T-helper 1 cell (primary cell): ENCODE measurements around the gene FAM72D.
"Not testable (repeated sequence)": the region's sequence is repeated elsewhere in the genome, so short reads cannot be mapped to it uniquely, and the experiment has no call there.

Experiments used
- DNase-seq, 5 donors: peaks; one replicate each; pipeline ENCODE4 v3.0.0-alpha.2; 2012 to 2020
- total RNA-seq, 4 donors: gene quantifications; one replicate each; lab custom pipeline; 2026; lab: John Stamatoyannopoulos, UW

Gene FAM72D
- 0 to 0.15 (median 0) reads per million in 4 donors for total RNA-seq

DNA sequence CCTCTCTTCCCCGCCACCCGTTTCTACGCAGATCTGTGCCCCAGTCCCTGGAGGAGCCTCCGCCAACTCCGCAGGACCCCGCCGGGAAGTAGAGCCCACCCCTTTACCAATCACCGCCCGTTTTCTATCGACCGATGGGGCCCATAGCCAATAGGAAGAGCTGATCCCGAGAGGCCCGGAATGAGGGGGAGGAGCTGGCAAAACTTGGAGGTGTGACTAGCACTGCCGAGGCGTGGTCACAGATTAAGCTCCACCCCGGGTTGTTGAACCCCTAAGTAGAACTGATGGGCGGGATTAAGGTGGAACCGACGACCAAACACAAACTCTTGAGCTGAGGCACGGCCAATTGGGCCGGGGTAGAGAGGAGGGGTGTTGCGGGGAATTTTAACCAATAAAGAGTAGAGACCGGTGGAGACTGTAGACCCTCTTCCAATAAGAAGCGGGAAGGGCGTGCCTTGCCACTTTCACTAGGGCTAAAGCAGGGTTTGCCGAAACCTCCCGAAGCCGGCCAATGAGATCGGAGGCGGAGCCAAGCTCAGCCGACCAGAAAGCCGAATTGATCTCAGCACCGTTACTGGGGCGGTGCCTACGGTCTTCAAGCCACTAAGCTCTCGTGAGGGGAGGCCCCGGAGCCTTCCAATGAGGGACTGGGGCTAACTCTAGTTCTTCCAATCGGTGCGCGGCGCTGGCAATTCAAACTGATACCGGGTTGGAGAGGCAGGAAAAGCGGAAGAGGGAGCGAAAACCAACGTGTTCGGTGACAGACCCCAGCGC, at the start of gene FAM72D, which contains the start of gene SRGAP2B:
Gene FAM72D (plus strand): TSS at position 691 of the 774 bp plus-strand sequence. CDS start 874 bp downstream, outside the sequence.
Gene SRGAP2B (minus strand): TSS at position 45 of the 774 bp plus-strand sequence. CDS start 2,427 bp downstream, outside the sequence.
- DNase-seq = not testable (repeated sequence)

DNA sequence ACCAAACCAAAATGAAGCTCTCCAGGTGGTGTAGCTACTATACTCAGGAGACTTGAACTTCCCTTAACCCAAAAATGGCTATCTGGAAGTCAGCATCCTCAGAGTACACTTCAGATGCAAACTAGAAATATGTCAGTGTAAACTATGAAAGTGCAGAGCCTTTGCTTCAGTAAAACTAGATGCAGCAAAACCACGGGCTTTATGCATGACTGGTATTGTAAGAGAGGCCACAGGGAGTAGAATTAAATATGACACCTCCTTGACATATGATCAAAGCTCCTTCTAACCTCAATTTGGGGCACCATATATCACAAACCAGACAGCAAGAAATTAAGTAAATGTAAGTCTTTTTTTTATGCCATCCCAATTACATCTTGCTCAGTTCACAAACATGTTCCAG, 48.2 kb upstream of the FAM72D start:
- DNase-seq = not testable (repeated sequence)

DNA sequence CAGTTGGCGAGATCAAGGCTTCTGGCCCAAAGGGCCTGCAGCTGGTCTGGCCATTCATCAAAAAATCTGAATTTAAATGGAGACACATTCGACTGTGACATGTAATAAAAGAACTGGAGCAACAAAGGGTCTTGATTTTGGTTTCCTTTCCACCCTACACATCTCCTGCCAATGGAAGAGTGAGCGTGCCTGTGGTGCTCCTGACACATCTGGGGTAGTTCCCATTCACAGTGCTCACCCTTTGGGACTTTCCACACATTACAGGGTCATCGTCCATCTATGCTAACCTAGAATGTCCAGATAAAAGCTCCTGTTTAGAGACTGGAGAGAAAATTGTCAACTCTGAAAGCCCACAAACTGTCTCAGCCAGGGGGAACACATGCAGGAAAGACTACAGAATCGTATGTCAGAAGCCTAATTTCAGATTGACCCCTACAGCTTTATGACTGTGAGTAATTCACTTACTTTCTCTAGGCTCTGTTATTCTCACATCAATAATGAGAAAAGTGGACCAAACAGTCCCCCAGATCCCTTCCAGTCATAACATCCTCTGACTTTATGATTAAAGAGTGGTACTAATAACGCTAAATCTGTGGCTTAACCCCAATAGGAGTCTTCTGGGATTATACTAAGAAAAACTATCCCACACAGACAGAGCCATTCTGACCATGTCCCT, 47.5 kb upstream of the FAM72D start:
- DNase-seq = not testable (repeated sequence)

DNA sequence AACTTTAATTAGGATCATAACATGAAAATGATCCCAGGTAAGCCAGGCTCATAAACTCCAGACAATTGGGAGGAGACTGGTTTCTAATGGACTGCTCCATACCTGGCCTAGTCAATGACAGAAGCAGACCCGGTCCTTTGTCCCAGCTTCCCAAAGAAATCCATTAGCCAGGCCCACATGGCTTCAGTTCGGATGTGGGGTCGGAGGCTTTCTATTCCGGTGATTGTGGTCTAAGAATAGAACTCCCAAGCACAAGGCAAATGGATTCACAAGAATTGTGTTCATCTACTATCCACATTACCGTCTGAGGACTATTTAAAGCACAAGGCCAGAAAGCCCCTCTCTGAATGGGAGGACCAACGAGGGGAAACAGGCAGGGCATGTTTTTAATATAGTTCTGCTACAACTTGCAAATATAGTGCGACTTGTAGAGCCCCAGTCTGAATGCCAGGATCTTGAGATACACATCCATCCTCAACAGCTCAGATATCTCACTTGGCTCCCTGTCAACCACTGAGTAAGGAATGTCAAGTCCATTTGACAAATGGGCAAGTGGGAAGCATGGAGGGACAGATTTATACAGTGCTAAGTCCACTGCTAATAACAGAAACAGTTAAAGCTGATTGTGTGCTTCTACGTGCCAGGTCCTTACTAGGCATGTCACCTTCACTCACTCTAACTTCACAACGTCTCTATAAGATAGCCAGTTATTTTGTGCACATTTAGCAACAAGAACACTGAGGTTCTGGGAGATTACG, 43.6 kb upstream of the FAM72D start:
- DNase-seq = not testable (repeated sequence)

DNA sequence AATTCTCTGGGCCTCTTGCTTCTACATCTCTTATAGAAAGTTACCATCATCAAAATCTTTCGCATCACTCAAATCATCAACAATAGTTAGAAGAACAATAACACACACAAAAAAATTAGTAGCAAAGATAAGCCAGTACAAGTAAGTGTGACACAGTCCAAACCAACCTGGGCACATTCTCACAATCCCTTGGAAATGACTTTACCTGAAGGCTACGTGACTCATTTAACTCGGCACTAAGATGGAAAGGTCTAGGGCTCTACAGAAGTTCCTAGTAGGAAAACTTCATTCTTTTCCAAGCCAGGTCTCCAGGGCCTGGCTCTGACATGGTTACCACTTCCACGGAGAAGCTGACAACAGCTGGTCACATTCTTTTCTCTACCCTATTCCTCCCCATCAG, 42.3 kb upstream of the FAM72D start:
- DNase-seq = not testable (repeated sequence)

DNA sequence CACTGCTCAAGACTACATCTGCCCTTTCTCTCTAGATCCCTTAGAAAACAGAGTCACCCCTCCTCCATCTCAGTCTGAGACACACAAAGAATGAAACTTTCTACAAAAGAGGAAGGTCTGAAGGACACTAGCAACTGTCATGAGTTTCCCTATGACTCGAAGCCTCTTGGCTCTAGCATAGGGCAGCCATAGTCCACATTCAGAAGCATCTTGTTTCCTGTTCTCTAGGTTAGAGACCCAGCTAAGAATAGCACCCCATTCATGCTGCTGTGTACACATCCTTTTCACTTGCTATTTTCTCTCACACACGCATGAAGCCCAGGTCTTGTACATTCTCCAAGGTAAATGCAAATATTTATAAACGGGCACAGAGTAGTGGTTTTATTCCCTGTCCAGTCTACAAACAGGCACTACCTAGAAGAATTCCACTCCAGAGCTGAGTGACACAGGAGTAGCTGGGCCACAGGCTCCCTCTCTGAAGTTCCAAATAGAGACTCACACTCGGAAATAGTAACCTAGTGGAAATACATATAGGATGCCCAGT, 40.5 kb upstream of the FAM72D start:
- not testable (repeated sequence) for DNase-seq

DNA sequence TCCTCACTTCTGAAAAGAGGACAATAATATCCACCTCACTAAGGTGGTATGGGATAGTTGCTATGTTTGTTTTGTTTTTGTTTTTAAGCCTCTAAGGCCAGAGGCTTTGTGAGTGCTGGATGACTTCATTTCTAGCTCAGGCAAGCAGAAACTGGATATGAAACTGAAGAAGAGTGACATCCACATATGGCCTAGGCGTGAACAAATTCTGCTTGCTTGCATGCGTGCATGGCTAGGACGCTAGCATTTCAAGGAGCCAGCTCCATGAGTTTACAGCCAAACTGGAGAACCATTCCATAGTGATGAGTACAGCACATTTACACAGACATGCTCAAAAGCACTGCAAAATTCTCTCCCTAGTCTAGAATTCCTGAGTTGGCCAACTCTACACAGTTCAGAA, 37.6 kb upstream of the FAM72D start:
- DNase-seq = not testable (repeated sequence)

DNA sequence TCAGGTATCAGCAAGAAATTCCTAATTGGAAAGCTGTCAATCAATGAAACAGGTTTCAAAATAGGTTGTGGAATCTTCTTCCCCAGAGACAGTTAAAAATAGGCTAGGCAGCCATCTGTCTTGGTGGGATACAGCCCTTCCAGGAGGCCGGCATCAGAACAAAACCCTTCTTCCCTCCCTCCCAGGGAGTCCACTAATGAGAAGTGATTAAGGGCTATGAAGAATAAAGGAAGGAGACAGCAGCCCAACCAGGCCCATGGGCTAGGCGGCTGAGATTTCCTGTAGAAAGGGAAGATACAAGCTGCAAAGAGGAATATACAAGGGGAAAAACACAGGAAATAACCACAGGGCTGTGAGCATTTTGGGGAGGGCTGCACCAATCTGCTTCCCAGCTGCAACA, 32.5 kb upstream of the FAM72D start:
- DNase-seq = not testable (repeated sequence)

DNA sequence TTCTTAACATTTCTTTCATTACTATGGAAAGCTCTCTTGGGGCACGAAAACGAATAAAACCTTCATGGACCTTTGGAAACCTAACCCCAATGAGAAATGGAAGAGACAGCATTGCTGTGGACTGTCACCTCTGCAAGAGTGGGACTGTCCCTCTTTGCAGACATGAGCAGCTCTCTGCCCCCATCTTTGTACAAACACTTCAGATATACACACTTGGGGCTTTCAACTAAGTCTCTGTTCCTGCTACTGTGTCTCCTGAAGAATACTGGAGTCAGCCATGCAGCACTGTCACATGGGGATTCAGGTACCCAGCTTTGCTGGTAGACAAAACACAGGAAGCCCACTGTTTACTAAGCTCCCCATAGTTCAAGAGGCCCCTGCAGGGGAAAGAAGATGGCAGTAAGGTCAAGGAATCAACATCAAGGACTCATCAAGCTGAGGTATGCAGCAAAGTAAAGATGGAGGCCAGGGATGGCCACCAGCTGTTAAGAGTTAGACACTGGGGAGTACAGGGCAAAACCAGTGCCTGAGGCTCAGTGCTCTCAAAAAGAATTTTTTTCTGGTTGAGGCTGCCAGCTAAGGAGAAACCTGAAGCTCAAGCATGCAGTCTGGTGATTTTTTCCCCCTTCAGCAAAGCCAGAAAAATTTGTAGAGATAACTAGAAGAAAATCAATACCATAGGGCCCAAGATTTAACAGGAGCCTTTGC, 31.7 kb upstream of the FAM72D start:
- DNase-seq = not testable (repeated sequence)

DNA sequence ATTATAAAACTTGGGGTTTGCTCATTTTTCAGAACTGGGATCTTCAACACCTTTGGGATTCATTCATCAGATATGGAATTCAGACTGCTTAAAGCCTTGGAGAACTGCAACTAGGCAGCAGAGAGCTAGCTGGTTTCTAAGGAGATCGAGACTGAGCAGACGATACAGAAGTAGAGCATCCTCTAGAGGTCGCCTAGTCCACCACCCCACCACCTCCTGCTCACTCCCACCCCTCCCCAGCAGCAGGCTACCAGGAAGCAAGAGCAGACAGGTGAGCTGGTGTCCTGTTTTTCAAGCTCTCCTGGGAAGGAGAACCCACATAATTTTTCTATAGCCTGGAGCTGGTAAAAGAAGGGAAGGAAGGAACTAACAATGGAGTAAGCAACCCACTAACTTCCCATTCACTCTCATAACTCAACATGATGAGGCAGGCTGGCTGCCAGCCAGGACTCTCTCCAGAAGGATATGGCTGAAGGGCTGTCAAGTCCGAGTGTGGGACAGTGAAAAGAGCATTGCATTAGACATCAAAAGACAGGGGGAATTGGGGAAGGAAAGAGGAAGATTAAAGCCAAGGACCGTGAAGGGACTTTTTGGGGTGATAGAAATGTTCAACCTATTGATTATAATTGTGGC, 30.5 kb upstream of the FAM72D start:
- not testable (repeated sequence) for DNase-seq

DNA sequence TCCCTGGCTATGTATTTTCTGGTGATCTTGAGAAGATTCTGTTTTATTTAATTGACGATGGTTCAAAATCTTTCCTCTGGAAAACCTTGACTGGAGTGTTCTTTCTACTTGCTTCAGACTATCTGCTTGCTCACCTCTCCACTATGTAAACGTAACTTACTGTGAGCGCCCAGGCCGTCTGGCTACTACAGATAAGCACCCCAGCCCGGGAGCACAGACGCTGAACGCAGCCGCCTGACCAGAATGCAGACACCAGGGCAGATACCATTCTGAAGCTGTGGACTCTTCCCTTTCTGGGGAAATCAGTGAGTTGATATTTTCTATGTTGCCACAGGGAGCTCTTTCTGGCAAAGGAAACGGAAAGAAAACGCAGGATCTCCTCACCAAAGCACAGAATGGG, 29.3 kb upstream of the FAM72D start:
- DNase-seq = not testable (repeated sequence)

DNA sequence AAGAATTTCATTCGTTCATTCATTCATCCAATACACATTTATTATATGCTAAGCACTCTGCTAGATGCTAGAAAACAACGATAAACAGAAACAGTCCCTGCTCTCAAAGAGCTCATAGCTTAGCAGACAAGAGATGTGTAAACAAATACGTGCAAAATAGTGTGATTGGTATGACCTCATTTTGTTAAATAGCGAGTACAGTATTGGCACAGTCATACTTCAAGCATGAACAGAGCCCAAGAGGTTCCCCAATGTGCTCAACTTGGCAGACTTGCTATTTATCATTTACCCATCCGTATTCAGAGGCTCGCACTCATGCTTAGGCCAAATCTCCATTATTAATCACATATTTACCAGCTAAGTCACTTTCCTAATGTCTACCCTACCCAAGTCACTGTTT, 24.2 kb upstream of the FAM72D start:
- not testable (repeated sequence) for DNase-seq

DNA sequence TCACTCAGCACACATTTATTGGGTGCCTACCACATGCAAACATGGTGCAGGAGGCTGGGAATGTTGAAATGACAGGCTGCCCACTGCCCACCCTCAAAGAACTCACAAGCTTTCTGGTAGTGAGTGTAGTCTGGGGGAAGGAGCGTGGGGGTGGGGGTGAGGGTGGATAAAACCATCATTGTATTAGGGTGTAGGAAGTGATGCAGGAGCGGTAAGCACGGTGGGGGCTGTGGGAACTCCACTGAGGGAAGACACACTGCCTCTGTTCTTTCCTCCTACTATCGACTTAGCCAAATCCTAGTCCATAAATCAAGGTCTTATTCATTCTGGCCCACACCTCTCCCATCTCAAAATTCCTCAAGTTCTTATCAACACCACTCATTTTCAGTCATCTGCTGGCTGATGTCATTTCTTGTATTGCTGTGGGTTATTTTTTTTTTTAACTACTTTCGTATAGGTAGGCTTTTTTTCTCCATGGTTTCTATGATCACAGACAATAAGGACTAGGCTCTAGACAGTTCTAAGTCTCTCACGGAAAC, 21.7 kb upstream of the FAM72D start:
- not testable (repeated sequence) for DNase-seq

DNA sequence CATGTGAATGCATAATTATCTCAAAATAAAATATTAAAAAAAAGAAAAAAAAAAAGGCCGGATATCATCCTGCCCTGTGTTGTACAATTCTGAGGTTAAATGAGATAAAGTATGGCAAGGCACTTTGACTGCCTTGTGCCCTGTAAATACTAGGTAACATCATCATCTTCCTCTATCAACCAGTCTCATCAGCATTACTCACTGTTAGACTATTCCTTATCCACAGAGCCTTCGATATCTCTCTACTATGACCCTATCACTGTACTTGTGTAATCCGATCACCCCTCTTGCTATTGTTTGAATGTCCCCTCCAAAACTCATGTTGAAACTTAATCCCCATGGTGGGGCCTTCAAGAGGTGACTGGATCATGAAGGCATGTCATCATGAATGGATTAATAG, 18.9 kb upstream of the FAM72D start:
- not testable (repeated sequence) for DNase-seq

DNA sequence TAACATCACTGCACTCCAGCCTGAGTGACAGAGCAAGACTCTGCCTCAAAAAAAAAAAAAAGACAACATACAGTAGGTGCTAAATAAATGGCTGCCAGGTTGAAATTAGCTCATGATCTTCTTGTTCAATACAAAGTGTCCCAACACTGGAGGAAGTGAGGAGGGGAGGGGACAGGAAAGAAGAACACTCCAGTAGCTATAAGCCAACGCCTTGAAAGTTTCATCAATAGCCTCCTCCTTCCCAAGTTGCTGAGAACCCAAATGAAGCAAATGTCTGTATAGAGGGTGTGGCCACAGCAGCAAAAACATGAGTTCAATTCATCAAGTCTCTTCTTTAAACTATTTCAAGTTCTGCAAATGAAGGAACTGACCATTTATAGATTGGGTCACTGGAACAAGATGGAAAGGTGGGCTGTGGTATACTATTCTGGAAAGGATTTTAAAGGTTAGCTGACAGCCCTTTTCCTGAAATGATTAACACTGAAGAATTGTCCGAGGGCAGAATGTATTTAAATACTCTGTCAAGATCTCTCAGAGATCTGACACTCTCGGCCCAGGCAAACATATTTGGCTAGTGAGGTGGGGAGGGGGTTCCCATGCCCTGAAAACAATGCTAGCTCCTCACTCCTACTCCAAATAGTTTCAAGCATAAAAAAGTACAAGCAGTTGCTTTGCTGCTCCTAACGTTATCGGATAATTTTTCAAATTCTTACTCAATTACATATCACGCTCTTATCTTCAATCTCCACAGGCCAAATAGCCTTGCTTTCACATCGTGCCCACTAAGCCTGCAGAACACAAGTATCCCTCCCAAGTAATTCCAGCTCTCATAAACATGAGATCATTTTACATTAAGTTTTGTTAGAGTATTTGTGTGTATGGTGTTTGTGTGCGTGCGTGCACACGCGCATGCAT, 17.6 kb upstream of the FAM72D start:
- not testable (repeated sequence) for DNase-seq

DNA sequence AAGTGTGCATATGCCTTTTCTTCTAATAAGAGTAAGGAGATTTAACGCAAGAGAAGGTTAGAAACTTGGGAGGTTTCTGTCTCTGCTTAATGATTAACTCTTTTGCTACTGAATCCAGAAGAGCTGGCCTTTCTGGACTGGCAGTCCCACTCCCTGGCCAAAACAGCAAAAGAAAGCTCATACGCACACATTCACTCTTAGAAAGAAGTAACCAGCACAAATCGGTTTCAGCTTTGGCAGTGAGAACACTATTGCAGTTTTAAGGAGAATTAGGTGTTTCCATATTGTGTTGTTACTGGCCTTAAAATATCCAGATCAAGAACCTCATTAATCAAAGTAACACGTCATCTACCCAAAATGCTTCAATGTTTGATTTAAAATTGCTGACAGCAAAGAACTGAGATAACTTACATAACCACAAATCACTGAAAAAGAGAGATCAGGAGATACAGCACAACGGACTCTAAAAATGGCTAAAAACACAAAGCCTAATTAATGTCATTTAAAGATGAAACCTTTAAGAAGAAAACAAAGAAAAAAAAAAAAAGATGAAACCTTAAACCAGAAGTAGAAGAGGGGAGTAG, 16.9 kb upstream of the FAM72D start:
- not testable (repeated sequence) for DNase-seq

DNA sequence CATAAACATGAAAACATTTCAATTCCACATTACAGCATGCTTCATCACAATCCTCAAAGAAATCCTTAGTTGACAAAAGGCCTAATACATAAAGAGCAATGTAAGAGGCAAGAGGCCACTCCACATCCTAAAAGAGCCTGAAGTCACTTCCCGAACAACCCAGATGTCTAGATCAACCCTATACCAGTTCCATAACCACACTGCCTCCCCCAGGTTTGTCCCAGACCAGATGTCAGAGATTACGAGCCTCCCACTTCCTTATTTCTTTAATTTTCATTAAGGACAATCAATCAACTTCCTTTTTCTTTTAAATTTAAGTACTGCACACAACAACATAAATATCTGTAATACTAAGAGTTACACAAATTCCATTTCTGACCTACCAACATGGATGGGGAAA, 16.0 kb upstream of the FAM72D start:
- not testable (repeated sequence) for DNase-seq

DNA sequence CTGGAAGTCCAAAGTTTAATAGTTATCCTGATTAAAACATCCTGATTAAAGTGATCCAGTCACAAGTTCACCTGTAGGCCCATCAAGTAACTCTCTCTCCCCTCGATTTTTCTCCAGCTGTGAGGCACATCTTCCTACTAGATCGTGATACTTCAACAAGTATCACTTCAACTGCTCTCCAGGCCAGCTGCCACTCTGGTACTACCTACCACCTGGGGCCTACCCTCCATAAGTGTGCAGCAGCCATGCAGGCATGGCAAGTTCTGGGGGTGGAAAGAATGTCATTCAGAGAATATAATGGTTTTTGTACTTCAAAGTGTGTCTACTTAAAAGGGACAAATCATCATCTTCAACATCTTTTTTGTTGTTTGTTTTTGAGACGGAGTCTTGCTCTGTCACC, 15.6 kb upstream of the FAM72D start:
- DNase-seq = not testable (repeated sequence)

DNA sequence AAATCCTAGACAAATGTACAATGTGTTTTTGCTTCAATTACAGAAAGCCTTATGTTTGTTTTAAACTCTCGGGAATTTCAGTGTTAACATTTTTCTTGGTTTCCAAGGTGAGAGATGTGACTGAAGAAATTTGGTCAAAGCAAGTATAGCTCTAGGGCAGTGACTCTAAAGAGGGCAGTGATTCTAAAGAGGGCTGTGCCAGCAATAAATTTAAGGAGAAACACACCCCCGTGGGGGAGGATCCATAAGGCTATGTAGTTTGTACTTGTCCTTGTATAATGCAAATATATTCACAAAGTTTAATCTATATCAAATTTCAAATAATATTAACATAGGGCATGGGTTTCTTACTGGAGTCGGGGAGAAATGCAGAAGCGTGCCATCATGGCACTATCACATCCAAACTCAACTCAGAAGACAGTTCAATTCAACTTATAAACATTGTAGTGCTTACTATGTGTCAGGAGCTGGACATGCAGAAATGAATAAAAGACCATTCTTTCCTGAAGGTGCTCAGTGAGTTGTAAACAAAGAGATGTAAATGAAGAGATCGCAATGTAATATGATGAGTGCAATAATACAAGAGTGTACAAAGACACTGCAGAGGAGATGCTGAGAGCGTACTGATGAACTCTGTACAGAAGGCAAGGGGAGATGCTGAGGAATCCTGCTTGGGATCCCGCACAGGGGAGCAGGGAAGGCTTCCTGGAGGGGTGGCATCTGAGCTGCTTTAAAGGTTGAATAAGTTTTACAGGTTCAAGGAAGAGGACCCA, 13.1 kb upstream of the FAM72D start:
- DNase-seq = not testable (repeated sequence)
